Measurements from ENCODE around the gene CEACAM21. TPM values are rescaled to one million over a fixed set of nuclear protein-coding genes. Genes with fewer than 3 reads are reported as not detected.

CEACAM21 gene
- total RNA-seq, 1 experiment from 2014 or later, result not detected

DNA sequence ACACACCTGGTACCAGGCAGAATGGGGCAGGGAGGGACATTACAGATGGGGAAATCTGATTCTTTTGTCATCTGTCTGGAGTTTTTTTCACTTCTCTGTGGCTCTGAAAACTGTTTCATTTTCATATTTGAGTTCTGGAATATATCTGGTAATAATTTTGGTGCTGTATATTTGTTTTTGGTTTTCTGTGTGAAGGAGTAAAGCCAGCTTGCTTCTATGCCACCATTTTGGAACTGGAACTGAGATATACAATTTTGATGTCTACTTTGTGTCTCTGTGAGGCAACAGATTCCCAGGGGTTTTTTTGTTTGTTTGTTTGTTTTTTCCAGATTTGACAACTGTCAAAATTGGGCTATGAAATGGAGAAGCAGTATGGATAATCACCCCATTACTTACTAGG, 34.8 kb downstream of the CEACAM21 start:
- Histone ChIP-seq H2BK120ac (ENCODE audit: low read depth, low read length, poor library complexity, severe bottlenecking) (no peak overlapping the region), H2BK20ac (ENCODE audit: low read depth, low read length, poor library complexity, severe bottlenecking) (no peak overlapping the region), H3K27ac (ENCODE audit: insufficient read length, low read depth, low read length) (no peak overlapping the region), H4K5ac (ENCODE audit: insufficient read length, low read depth, low read length) (no peak overlapping the region), H3K4ac (ENCODE audit: low read depth, low read length) (no peak overlapping the region), H3K27me3 (ENCODE audit: insufficient read depth, low read length) (no peaks in the 10 kb centered on the region), H3K4me2 (ENCODE audit: insufficient read depth, insufficient read length, low read length) (no peak overlapping the region), H3K23me2 (ENCODE audit: insufficient read length, low read depth, low read length, poor library complexity, severe bottlenecking) (no peaks in the 10 kb centered on the region), H3K9ac (ENCODE audit: extremely low read depth, insufficient read length, low read length) (no peak overlapping the region), H4K20me1 (ENCODE audit: control insufficient read depth, insufficient read depth, insufficient read length) (no peaks in the 10 kb centered on the region), H3T11ph (ENCODE audit: low read length) (no peak overlapping the region), H2BK15ac (ENCODE audit: low read depth, low read length) (no peak overlapping the region), H3K79me1 (ENCODE audit: insufficient read depth, low read depth, low read length, poor library complexity, severe bottlenecking) (no peaks in the 10 kb centered on the region), H3K23ac (ENCODE audit: insufficient read length, low read depth, low read length) (no peak overlapping the region), H3K4me1 (ENCODE audit: insufficient read depth, low read length) (no peaks in the 10 kb centered on the region), H2AK5ac (ENCODE audit: insufficient read length, low read length) (no peak overlapping the region), H3K14ac (ENCODE audit: insufficient read depth, low read length) (no peak overlapping the region), H3K56ac (ENCODE audit: insufficient read length, low read depth, low read length) (no peak overlapping the region), H4K91ac (ENCODE audit: insufficient read length, low read depth, low read length) (no peak overlapping the region), H2BK12ac (ENCODE audit: insufficient read length, low read depth, low read length) (no peak overlapping the region), H3K9me3 (ENCODE audit: control insufficient read depth, low read depth, low read length) (peaks cover 59% of the 10 kb centered on the region), H4K8ac (replicated peaks; ENCODE audit: insufficient read length, low read depth, low read length) (no peak overlapping the region), H2AFZ (ENCODE audit: low read length) (no peak overlapping the region), H2BK5ac (ENCODE audit: insufficient read length, low read length) (no peak overlapping the region), H3K18ac (ENCODE audit: insufficient read length, low read depth, low read length) (no peak overlapping the region), H3K79me2 (ENCODE audit: insufficient read depth, low read length) (no peaks in the 10 kb centered on the region)
- no peak overlapping the region for H3K4me3 Mint-ChIP-seq
- no peak for DNase-seq
- no peak overlapping the region for H3K27ac Mint-ChIP-seq
- H3K9me3 Mint-ChIP-seq, result peaks cover 86 to 94% of the 10 kb centered on the region in 2 experiments
- no peaks in the 10 kb centered on the region; the same call in 1 of the 2 replicates for H3K27me3 Mint-ChIP-seq (ENCODE audit: low read depth)
- TF ChIP-seq, protein P1, sequence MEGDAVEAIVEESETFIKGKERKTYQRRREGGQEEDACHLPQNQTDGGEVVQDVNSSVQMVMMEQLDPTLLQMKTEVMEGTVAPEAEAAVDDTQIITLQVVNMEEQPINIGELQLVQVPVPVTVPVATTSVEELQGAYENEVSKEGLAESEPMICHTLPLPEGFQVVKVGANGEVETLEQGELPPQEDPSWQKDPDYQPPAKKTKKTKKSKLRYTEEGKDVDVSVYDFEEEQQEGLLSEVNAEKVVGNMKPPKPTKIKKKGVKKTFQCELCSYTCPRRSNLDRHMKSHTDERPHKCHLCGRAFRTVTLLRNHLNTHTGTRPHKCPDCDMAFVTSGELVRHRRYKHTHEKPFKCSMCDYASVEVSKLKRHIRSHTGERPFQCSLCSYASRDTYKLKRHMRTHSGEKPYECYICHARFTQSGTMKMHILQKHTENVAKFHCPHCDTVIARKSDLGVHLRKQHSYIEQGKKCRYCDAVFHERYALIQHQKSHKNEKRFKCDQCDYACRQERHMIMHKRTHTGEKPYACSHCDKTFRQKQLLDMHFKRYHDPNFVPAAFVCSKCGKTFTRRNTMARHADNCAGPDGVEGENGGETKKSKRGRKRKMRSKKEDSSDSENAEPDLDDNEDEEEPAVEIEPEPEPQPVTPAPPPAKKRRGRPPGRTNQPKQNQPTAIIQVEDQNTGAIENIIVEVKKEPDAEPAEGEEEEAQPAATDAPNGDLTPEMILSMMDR (conservative IDR thresholded peaks at IDR 0.05), result no peak
- no peaks in the 10 kb centered on the region for H3K4me1 Mint-ChIP-seq
- peaks cover 5 to 34% (median 6%) of the 10 kb centered on the region in 3 experiments; a peak in 5 of 7 replicates for H3K36me3 Mint-ChIP-seq (ENCODE audit: insufficient read depth in 1 of 3, low read depth in 3 of 3)
